Esophagus muscularis mucosa (tissue), 3 donors: ENCODE data around the gene IL31.

ENCODE experiments used
- CTCF ChIP-seq, 3 experiments: fragments of 200-600 bp in 2 of 3; fragments of 450-650 bp in 1 of 3; sonication (generic) in 2 of 3; IDR thresholded peaks; one replicate each; pipeline ENCODE4 v1.5.1; 2017 to 2019; ENCODE audit warnings: antibody characterized with exemption in 3 of 3, mild to moderate bottlenecking in 2 of 3, moderate library complexity in 1 of 3
- POLR2A ChIP-seq: fragments of 450-650 bp; IDR thresholded peaks from one replicate; pipeline ENCODE4 v1.6.1; 2017; ENCODE audit warnings: antibody characterized with exemption, moderate library complexity, mild to moderate bottlenecking, low read depth
- POLR2AphosphoS5 ChIP-seq, 2 donors: sonication (generic); formaldehyde crosslinking; IDR thresholded peaks; one replicate each; pipeline ENCODE4 v1.6.1; 2017; ENCODE audit warnings: antibody characterized with exemption in 2 of 2

- TF ChIP-seq POLR2A (no peak), CTCF (IDR thresholded peaks at IDR 0.05) (no peak), POLR2AphosphoS5 (IDR thresholded peaks at IDR 0.05) (no peak)
Observed at GRCh38 chr12:122216445-122216844, 42.4 kb upstream of the IL31 start.
